Measurements from ENCODE around the gene SUPT16H.
"Not testable (repeated sequence)": the region's sequence is repeated elsewhere in the genome, so short reads cannot be mapped to it uniquely, and the experiment has no call there.

- not testable (repeated sequence) for TF ChIP-seq CTCF (IDR thresholded peaks at IDR 0.05); POLR2AphosphoS5 (IDR thresholded peaks at IDR 0.05); POLR2A (IDR thresholded peaks at IDR 0.05; ENCODE audit: low read depth); EP300 (IDR thresholded peaks at IDR 0.05)
These were observed 81.0 kb downstream of the SUPT16H start for GRCh38 chr14:21302836-21303140.
